ENCODE measurements around the gene ADARB1.

GRCh38 chr21:45149021-45149420 lies 74.6 kb downstream of the ADARB1 start:
- TF ChIP-seq, protein P1, sequence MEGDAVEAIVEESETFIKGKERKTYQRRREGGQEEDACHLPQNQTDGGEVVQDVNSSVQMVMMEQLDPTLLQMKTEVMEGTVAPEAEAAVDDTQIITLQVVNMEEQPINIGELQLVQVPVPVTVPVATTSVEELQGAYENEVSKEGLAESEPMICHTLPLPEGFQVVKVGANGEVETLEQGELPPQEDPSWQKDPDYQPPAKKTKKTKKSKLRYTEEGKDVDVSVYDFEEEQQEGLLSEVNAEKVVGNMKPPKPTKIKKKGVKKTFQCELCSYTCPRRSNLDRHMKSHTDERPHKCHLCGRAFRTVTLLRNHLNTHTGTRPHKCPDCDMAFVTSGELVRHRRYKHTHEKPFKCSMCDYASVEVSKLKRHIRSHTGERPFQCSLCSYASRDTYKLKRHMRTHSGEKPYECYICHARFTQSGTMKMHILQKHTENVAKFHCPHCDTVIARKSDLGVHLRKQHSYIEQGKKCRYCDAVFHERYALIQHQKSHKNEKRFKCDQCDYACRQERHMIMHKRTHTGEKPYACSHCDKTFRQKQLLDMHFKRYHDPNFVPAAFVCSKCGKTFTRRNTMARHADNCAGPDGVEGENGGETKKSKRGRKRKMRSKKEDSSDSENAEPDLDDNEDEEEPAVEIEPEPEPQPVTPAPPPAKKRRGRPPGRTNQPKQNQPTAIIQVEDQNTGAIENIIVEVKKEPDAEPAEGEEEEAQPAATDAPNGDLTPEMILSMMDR (IDR thresholded peaks at IDR 0.05) = no peak
- no peak for TF ChIP-seq ZFX (IDR thresholded peaks at IDR 0.05; ENCODE audit: borderline replicate concordance)

Data from 22Rv1 (cell line).